Erythroblast (primary cell): ENCODE measurements around the gene APOBEC3B.
"Not testable (repeated sequence)": the region's sequence is repeated elsewhere in the genome, so short reads cannot be mapped to it uniquely, and the experiment has no call there.

ENCODE experiments used
- DNase-seq, 2 experiments: peaks; one replicate each; lab custom pipeline; 2025; lab: John Stamatoyannopoulos, UW
- GATA1 ChIP-seq: IDR thresholded peaks from 2 replicates; pipeline ENCODE4 v1.6.1; 2011; ENCODE audit warnings: low read depth, mild to moderate bottlenecking, control low read depth, low read length, moderate library complexity
- POLR2A ChIP-seq: IDR thresholded peaks from 2 replicates; pipeline ENCODE4 v1.6.1; 2011; ENCODE audit warnings: mild to moderate bottlenecking, low read length

Gene APOBEC3B

DNA sequence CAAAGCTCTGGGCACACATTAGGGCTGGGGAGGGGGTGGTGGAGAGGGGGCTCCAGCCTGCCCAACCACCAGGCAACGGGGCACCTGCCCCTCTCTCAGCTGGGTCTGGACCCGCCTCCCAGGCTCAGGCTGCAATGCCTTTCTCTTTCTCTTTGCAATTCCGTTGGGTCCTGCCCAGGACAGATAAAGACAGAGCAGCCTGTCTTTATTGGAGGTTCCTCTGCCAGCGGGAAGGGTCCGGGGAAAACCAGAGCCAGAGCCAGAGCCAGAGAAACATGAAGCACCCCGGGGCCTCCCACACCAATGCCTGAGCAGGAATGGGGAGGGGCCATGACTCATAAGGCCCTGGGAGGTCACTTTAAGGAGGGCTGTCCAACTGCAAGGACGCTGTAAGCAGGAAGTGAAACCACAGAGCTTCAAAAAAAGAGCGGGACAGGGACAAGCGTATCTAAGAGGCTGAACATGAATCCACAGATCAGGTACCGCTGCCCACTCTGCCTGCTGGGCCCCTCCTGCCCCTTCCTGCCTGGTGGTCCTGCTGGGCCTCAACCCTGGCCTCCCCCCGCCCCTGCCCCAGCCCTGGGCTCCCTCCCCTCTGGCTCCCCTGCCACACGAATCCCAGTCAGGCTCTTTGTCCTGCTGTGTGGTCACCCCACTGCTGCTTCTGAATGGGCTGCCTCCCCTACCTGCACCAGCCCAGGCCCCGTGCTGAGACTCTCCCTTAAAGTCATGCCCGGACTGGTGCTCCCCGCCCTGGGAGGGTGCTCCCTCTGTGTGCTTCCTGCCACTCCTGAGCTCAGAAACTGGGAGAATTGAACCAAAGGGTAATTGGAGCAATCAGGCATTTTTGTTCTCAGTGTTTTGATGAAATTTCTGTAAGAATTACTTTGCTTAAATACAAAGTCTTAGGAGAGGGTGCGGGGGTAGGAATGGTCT lies at the start of gene APOBEC3B:
Gene APOBEC3B (plus strand): TSS at position 356 of the 936 bp plus-strand sequence. CDS start 107 bp downstream, at position 463.
- TF ChIP-seq GATA1 (no peak), POLR2A (peak; percentile 70)
- peak; percentile 88 to 90 for DNase-seq

GRCh38 chr22:38935023-38935422 lies 47.1 kb upstream of the APOBEC3B start:
- DNase-seq = no peak
- no peak for TF ChIP-seq POLR2A
- no peak for TF ChIP-seq GATA1

DNA sequence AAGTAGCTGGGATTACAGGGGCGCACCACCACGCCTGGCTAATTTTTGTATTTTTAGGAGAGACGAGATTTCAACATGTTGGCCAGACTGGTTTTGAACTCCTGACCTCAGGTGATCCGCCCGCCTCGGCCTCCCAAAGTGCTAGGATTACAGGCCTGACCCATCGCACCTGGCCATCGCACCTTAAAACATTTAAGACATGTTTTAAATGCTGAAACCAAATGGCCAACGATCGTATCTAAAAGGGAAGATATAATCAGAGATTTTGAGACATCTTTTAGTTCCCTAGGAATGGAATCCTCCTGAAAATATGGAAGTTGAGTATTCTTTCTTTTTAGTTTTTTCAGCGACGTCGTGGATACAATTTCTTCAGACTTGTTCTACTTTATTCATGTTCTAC lies 46.5 kb upstream of the APOBEC3B start:
- no peak for DNase-seq
- TF ChIP-seq POLR2A = no peak
- TF ChIP-seq GATA1 = no peak

- DNase-seq = no peak
- TF ChIP-seq GATA1 (no peak), POLR2A (no peak)
Measured at GRCh38 chr22:38936562-38936961, 45.6 kb upstream of the APOBEC3B start.

- no peak for DNase-seq
- TF ChIP-seq GATA1 = no peak
- TF ChIP-seq POLR2A = no peak
Measured at GRCh38 chr22:38937036-38937435, 45.1 kb upstream of the APOBEC3B start.

GRCh38 chr22:38937541-38937940 lies 44.6 kb upstream of the APOBEC3B start:
- TF ChIP-seq POLR2A = no peak
- TF ChIP-seq GATA1 = no peak
- DNase-seq = no peak

GRCh38 chr22:38938221-38938620 lies 43.9 kb upstream of the APOBEC3B start:
- DNase-seq = no peak
- TF ChIP-seq GATA1 = no peak
- no peak for TF ChIP-seq POLR2A

DNA sequence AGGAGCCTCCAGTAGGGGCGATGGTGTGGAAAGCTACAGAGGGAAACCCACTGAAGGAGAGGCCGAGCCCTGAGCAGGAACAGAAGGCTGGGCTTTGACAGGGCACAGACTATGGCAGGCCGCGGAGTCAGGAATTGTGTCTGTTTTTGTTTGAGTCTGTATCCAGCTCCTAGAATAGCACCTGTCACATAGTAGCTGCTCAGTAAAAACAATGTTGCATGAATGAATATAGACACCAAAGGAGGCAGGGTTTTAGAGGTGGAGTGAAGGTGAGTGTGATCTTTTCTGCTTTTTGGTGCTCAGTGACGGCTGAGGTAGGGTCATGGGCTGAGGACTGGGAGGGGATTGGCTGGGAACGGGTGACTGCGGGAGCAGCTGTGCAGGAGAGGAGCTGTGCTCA lies 43.2 kb upstream of the APOBEC3B start:
- DNase-seq = no peak

GRCh38 chr22:38940811-38941384 lies 41.2 kb upstream of the APOBEC3B start:
- TF ChIP-seq POLR2A = no peak
- TF ChIP-seq GATA1 = no peak
- no peak for DNase-seq

More for the DNA sequence above, 43.2 kb upstream of the APOBEC3B start:
- no peak for TF ChIP-seq POLR2A
- TF ChIP-seq GATA1 = no peak

DNA sequence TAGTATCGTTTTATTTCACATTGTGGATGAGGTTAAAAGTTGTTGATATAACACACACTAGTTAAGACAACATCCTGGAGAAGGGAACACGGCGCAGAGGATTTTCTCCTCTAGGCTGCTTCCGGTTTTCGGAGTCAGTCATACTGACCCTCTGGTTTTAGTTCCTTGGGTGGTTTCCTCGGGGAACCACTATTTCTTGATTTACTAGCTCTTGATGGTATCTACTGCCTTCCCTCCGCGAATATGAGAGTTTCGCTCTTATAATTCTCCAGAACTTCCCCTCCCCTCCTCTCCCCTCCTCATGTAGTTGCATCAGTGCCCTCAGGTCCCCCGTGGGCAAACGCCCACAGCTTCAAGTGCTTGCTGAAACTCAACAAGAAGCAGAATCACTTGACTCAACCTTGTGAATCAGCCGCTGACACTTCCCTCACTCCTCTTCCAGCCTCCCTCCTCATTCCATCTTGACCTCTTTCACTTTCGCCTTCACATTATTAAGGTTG lies 40.6 kb upstream of the APOBEC3B start:
- DNase-seq = peak in 1 of 2 experiments; percentile 32
- TF ChIP-seq POLR2A (no peak), GATA1 (no peak)

DNA sequence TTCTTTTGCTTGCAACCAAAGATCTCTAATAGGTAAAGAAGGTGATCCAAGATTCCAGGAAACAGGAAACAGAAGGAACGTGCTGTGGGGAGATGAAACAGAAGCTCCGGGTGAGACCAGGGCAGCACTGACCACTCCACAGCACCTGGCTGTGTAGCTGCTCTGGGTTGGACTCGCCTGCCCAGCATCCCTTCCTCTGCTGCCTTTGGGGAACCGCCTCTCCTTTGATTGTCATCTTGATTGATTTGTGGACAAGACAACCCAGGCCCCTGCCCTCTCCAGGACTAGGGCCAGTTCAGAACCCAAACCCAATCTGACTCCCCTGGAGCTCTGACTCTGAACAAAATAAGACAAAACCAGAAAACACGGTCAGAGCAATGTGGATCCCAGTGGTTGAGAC lies 39.4 kb upstream of the APOBEC3B start:
- DNase-seq = no peak

DNA sequence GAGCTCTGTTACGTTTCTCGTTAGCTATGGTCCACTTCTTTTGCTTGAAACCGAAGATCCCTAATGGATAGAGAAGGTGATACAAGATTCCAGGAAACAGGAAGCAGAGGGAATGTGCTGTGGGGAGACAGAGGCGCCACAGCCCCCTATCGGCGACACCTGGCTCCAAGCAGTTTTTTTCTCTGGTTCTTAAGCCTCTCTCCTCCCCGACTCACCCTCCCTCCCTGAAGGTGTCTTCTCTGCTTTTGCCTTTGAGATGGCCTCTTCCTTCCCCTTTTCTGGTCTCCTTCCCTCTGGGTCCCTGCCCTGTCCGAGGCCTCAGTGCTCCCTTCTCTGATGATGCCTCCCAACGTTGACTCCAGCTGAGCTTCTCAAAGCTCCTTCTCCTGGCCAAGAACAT lies 38.9 kb upstream of the APOBEC3B start:
- TF ChIP-seq GATA1 (no peak), POLR2A (no peak)
- DNase-seq = no peak

More for the DNA sequence above, 39.4 kb upstream of the APOBEC3B start:
- TF ChIP-seq POLR2A (no peak), GATA1 (no peak)

DNA sequence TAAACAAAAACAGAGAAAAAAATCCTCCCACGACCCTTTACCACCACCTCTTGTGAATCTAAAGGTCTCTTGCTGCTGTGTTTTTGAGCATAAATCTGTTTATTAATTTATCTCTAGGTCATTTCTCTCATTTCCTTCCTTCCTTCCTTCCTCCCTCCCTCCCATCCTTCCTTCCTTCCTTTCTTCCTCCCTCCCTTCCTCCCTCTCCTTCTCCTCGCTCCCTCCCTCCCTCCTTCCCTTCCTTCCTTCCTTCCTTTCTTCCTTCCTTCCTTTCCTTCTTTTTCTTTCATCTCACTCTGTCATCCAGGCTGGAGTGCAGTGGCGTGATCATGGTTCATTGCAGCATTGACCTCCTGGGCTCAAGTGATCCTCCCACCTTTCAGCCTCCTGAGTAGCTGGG lies 38.3 kb upstream of the APOBEC3B start:
- TF ChIP-seq GATA1 (no peak), POLR2A (no peak)
- DNase-seq = no peak

- no peak for DNase-seq
- TF ChIP-seq POLR2A = no peak
- TF ChIP-seq GATA1 = no peak
Measured at GRCh38 chr22:38944653-38945052, 37.5 kb upstream of the APOBEC3B start.

DNA sequence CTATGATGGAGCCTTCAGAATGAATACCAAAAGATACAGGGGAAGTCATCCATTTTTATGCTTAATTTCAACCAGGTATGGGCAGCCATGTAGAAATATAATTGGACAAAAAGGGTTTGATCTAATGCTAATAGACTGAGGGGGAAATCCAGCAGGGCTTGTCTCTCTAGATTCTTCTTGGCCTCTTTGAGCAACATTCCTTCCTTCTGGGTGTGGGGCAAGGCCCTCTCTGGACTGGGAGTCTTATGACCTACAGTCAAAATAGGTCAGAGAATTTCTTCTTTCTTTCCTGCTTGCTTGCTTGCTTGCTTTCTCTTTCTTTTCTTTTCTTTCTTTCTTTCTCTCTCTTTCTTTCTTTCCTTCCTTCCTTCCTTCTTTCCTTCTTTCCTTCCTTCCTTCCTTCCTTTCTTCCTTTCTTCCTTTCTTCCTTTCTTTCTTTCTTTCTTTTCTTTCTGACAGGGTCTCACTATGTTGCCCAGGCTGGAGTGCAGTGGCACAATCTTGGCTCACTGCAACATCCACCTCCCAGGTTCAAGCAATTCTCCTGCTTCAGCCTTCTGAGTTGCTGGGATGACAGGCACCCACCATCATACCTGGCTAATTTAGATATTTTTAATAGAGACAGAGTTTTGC lies 36.3 kb upstream of the APOBEC3B start:
- DNase-seq = not testable (repeated sequence)
